ENCODE data around the gene CFAP77.

DNA sequence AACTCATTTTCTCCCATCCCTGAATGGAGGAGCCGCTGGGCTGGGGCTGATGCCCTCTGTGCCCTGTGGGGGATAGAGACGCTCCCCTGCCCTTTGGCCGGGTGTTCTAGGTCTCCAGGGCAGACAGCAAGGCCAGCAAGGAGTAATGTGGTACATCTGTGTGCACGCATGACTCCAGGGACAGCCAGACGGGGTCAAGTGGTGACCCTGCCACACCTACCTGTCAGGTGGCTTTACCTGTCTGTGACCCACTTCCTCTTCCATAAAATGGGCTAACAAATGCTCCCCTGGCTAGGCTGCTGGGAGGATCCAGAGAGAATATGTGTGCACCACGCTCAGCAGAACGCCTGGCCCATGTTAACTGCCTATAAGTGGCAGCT lies 137.0 kb downstream of the CFAP77 start:
- TF ChIP-seq, protein P1, sequence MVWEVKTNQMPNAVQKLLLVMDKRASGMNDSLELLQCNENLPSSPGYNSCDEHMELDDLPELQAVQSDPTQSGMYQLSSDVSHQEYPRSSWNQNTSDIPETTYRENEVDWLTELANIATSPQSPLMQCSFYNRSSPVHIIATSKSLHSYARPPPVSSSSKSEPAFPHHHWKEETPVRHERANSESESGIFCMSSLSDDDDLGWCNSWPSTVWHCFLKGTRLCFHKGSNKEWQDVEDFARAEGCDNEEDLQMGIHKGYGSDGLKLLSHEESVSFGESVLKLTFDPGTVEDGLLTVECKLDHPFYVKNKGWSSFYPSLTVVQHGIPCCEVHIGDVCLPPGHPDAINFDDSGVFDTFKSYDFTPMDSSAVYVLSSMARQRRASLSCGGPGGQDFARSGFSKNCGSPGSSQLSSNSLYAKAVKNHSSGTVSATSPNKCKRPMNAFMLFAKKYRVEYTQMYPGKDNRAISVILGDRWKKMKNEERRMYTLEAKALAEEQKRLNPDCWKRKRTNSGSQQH (CRISPR knock-in tag; IDR thresholded peaks at IDR 0.05) = no peak
- no peak for TF ChIP-seq POLR2B (IDR thresholded peaks at IDR 0.05; ENCODE audit: low read depth, partially characterized antibody)
- TF ChIP-seq, protein P2, sequence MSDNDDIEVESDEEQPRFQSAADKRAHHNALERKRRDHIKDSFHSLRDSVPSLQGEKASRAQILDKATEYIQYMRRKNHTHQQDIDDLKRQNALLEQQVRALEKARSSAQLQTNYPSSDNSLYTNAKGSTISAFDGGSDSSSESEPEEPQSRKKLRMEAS (CRISPR knock-in tag; IDR thresholded peaks at IDR 0.05) = no peak
- TF ChIP-seq KDM1A (IDR thresholded peaks at IDR 0.05) = no peak
- TF ChIP-seq, protein P3, sequence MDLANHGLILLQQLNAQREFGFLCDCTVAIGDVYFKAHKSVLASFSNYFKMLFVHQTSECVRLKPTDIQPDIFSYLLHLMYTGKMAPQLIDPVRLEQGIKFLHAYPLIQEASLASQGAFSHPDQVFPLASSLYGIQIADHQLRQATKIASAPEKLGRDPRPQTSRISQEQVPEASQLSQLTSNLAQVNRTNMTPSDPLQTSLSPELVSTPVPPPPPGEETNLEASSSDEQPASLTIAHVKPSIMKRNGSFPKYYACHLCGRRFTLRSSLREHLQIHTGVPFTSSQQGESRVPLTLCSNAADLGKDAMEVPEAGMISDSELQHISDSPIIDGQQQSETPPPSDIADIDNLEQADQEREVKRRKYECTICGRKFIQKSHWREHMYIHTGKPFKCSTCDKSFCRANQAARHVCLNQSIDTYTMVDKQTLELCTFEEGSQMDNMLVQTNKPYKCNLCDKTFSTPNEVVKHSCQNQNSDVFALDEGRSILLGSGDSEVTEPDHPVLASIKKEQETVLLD (IDR thresholded peaks at IDR 0.05) = no peak
- TF ChIP-seq SMARCA5 (IDR thresholded peaks at IDR 0.05) = no peak
- TF ChIP-seq, protein P4, sequence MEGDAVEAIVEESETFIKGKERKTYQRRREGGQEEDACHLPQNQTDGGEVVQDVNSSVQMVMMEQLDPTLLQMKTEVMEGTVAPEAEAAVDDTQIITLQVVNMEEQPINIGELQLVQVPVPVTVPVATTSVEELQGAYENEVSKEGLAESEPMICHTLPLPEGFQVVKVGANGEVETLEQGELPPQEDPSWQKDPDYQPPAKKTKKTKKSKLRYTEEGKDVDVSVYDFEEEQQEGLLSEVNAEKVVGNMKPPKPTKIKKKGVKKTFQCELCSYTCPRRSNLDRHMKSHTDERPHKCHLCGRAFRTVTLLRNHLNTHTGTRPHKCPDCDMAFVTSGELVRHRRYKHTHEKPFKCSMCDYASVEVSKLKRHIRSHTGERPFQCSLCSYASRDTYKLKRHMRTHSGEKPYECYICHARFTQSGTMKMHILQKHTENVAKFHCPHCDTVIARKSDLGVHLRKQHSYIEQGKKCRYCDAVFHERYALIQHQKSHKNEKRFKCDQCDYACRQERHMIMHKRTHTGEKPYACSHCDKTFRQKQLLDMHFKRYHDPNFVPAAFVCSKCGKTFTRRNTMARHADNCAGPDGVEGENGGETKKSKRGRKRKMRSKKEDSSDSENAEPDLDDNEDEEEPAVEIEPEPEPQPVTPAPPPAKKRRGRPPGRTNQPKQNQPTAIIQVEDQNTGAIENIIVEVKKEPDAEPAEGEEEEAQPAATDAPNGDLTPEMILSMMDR (IDR thresholded peaks at IDR 0.05 in 2 of 3, conservative IDR thresholded peaks at IDR 0.05 in 1 of 3; ENCODE audit: insufficient read depth in 2 of 3, low read depth in 1 of 3, low read length in 3 of 3) = no peak

Data from K562 (cell line).